GM19468 (cell line): Measurements from ENCODE around the gene SLC2A13.

Experiments used
- ATAC-seq: cut with Tn5 transposase; IDR thresholded peaks from one replicate; pipeline ENCODE4 v1.9.1; 2021; ENCODE audit warnings: mild to moderate bottlenecking, moderate library complexity, moderate number of reproducible peaks; ENCODE audit not compliant: unreplicated experiment; ENCODE audit errors: extremely low read depth

Gene SLC2A13

DNA sequence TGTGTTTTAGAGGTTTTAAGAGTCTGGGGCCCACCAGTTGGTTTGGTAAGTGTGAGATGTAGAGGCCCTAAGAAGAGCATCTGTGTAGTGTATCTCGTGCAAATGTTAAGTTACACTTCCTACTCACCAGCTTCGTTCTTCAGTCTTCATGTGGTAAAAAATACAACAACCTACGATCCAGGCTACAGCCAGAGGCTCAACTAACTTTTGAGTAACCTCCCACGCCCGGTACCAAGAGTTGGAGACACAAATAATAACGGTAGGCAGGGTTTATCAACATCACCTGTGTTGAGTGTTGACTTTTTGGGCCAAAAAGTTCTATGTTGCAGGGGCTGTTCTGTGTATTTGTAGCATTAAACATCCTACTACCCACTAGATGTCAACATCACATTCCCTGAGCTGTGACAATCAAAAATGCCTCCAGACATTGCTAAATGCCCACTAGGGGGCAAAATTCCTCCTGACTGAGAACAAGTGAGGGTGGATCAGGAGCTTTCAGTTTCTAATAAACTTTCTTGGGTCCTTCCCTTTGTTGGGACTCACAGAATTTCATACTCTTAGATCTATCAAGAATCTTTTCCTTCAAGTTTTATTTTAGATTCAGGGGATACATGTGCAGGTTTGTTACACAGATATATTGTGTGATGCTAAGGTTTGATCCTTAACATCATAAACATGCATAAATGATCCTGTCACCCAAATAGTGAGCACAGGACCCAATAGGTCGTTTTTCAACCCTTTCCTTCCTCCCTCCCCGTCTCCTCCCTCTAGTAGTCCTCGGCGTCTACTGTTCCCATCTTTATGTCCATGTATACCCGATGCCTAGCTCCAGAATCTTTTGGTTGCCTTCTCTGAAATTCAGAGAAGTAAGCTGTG is 94.7 kb downstream of the SLC2A13 start:
- ATAC-seq: peak; percentile 76

DNA sequence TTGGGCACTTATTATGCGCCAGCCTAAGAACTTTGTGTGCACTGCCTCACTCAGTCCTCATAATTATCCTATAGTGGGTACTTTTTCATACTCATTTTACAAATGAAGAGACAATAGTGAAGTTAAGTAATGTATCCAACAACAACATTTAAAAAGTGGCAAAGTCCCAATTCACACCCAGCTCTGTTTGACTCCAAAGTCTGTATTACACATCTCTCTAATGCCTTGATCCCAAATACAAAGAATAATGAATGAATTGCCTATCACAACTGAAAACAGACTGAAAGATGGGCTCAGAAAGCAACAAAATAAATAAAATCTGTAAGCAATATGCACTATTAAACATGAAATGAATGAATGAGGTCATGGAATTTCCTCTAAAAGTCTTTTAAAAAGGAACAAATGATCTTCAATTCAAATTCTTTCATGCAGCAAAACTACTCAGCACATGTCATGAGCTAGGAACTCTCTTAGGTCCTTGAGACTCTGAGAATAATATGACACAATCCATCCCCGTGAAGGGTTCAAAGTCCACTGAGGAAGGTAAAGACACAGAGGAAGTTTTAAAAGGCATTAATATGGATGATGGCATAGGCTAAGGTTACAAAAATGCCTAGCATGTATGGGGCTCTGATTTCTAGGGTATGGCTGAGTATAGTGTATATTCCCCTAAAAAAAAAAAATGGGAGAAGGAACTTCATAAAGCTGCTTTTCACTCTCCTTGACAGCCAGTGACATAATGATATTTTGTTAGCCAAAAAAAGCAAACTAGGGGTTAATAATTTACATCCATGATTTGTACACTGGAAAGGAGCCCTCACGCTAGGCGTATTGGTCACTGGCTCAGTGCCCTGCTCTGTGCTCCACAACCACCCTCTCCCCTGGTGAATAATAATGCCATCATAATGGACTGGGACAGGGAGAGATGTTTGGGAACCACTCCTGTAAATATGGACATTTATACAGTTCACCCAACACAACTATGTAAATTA is 103.4 kb downstream of the SLC2A13 start:
- ATAC-seq: no peak

DNA sequence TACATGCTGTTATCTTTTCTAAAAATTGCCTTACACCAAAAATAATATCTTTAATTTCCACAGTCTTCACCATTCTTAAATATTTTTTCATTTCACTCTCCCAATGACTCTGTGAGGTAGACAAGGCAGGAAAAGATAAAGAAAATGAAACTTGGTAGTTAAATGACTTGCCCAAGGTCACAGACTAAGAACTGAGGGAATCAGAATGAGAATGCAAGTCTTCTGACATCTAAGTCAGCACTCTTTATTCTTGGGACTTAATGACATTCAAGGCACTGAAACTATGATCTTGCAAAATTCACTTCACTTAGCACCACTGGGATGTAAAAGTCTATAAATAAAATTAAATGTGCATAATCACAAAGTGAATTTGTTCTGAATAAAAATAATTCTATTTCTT is 104.5 kb downstream of the SLC2A13 start:
- ATAC-seq: no peak

DNA sequence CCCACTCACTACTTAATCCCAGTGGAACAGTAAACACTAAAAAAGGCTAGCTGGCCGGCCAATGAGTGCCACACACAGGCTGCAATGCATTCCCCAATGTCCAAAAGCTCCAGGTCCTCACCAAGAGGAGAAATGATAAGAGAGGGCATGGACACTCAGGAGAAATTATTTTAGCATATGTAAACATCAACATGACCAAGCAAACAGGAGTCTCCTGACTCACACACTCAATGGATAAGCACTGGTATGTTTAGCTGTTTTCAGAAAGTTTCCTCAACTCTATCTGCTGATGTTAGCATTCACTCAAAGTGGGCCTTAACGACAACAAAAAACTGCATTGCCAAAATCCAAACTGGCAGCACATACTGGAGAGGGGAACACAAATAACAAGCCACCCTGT is 105.0 kb downstream of the SLC2A13 start:
- ATAC-seq: no peak

DNA sequence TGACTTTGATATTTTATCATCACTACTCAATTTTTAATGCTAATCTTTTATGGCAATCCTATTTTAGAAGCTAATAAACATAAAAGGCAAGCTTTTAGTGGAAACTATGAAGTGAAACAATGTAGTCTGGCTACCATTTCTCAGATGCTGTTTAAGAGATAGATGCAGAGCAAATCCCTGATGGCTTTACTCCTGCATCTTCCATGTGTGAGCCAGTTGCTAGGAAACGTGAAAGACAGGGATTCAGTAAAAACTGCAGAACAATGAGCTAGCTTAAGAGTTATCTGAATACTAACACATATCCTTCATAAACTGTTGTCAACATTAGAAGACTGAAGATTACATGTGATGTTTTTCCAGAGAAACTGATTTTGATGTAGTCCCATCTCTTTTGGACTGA is 112.6 kb downstream of the SLC2A13 start:
- ATAC-seq: no peak

DNA sequence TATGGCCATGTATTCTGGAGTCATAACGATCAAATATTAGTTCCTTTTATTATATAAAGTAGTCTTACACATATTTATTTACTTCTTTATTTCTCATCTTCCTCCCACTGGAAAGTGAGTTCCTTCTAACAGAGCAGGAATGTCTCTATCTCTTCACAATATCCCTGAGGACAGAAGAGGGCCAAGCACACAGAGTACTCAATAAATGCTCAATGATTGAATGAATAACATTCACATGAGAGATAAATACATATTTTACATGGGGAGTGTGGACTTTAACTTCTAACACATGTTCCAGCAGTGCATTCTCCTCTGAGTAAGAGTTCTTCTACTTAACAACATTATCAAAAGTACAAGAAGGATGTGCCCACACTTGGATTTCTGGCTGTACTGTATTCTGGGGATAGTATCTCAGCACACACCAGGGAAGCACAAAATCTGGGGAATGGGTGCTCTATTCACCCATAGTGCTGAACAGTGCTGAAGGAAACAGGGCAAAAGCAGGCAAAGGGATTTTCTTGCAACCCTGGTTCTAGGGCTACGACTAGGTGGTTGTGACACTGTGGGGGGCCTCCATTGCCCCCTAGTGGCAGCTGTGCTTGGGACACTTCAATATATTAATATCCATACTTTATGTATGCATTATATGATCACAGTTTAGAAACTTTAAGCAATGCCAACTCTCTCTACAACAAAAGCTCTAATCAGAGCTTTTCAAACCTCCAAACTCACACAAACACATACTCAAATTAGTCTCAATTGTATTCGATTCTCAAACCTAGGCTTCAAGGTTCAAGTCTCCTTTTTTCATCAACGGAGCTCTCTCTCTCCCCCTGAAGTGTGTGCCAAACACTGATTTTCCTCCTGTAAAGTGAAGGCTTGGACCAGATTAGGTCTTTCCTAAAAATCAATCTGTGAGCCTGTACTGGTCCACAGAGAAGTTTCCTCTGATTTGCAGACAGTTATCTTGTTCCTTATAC is 115.5 kb downstream of the SLC2A13 start:
- peak; percentile 89 for ATAC-seq

DNA sequence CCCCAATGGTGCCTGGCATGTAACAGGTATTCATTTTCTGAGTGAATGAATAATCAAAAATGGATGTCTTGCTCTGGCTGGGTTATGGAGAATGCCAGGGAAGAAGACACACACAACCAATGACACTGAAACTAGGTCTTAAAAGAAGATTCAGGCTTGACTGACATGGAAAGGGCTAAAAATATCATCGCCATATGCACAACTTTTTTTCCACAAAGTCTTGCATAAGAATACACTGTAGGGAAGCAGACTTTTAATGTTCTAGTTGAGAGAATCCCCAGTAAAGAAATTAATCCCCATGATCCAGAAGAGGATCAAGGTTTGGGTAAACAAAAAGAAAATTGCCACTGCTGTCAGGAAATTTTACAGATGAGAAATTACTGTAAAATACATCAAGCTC is 116.4 kb downstream of the SLC2A13 start:
- no peak for ATAC-seq

DNA sequence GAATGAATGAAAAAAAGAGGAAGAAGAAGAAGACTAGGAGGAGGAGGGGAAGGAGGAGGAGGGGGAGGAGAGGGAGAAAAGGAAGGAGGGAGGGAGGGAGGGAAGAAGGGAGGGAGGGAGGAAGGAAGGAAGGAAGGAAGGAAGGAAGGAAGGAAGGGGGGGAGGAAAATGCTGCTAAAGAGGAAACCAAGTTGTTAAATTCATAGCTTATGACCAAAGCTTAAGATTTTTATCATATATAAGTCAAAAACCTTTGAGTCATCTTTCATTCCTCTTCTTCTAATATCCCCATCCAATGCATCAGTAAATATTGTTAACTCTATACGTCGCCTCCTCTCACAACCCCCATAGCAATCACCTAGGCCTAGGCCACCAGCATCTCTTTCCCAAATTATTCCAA is 117.3 kb downstream of the SLC2A13 start:
- no peak for ATAC-seq

DNA sequence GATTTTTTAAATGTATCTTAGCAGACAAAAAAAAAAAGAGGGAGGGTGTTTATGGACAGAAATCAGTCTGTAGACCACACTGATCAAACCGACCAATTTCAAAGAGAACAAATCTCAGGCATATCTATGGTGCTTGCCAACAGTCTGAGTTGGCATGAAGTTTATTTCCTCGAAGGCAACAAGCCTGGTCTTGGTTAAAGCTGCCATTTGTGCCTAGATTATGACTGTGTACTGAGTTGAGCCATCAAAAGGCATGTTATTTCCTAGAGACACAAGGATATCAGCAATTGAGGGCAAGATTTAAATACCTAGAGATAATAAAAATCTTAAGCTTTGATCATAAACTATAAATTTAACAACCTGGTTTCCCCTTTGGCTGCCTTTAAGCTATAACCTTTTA is 119.2 kb downstream of the SLC2A13 start:
- no peak for ATAC-seq

DNA sequence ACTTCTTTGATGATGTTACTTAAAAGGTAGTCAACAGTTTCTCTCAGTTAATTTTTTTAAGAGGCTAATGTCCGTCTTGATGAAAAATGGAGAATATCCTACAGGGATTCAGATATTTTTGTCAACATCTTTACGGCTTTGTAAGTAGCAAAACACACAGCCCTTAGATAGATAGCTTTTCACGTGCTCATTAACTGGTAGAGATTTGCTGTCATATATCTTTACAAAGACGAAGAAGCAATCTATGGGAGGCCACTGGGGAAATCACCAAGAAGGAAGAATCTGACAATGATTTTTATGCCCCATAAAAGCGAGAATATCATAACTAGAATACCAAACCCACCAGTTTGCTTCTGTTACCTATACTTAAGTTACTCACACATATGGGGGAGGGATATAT is 121.2 kb downstream of the SLC2A13 start:
- no peak for ATAC-seq

DNA sequence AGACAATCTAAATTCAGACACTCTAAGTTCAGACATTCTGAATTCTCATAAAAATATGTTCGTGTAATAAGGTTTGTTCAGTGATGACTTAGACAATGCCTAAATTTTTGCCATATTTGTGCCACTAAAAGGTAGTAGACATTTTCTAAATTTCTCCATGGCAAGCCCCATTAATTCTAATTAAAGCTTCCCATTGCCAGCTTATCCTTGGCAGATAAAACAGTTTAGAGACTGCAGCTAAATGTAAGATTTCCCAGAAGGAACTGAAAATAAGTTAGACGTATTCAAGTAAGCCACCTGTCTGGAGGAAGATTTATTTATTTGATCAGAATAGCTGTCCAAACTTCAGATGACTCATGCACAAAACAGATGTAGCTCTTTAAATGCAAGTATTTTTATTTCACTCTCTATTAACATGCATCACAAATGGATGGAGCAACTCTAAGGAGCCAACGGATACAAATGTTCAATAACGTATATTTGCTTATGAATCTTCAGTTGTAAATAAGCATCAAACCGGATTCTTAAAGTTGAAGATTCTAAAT is 130.4 kb downstream of the SLC2A13 start:
- no peak for ATAC-seq

DNA sequence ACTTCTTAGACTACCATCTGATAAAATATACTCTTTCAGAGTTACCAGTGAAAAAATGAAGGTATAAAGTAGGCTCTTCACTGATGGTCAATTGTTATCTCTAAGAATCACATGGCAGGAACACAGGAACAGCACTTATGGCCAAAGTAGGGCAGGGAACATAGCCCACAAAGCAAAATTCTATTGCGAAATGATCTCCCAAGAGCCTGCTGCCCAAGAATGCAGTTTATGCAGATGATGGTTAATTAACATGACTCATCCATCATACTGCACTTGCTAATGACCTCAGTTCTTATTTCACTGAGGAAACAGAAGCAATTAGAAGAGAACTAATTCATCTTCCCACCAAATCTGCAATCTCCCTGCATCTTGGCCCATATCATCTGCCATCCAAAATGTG is 133.8 kb downstream of the SLC2A13 start:
- ATAC-seq: no peak

DNA sequence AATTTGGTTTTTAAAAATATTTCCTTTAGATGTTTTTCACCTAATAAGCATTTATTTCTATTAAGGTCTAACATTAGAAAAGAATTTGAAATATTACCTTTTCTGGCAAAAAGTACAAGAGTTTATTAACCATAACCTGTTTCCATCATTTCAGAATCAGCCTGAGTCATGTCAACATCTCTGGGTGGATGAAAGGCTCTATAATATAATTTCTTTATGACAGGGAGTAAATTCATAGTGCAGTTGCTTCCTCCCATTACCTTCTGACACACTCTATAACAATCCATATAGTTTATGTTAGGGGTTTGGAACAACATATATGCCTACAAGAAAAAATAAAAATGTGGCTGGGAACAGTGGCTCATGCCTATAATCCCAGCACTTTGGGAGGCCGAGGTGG is 134.5 kb downstream of the SLC2A13 start:
- ATAC-seq: no peak

DNA sequence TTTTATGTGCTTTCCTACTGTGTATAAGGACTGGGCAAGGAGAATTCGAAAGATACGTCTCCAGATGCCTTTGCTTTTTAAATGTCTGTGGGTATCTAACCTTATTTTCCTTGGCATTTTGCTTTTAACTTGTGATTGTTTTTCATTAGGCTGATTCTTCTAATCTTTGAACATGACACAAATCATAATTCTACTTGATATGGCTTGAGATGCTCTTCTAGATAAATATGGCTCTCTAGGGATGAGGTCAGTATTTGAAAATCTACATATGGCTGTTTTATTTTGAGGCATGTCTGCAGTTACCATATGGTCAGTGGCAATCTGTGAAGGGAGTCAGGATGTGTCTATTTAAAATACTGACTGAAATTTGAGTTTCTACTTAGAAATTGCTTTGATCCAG is 139.2 kb downstream of the SLC2A13 start:
- ATAC-seq: no peak

DNA sequence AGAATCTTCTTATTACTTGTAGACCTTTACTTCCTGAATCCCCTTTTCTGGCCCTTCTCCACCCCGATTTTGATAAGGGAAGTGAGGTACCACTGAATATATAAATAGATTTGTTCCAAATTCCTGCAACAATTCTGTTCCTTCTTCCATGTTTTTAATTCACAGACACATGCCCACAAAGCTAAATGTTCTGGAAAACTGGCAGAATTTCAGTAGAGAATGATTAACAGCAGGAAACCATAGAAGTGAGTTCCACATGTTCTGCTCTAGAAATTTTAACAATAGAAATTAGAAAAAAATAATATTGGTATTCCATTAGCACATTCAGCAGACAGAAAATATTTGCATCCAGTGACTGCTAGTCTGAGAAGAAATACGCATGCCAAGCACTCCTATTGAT is 139.6 kb downstream of the SLC2A13 start:
- ATAC-seq: no peak

DNA sequence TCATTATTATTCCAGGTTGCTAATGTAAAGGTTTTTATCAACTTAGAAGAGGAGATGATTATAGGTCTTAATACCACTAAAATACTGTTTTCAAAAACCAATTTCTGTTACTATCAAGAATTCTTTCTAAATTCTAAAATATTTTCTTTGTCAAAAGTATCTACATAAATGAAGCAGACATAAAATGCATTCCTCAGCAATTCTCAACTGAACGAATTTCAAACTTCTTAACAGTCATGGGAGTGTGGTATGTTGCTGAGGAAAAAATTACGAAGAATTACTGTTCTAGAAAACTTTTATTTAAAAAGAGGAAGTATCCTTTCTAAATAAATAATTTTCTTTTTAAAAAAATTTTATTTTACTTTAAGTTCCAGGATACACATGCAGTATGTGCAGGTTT is 146.4 kb downstream of the SLC2A13 start:
- no peak for ATAC-seq

DNA sequence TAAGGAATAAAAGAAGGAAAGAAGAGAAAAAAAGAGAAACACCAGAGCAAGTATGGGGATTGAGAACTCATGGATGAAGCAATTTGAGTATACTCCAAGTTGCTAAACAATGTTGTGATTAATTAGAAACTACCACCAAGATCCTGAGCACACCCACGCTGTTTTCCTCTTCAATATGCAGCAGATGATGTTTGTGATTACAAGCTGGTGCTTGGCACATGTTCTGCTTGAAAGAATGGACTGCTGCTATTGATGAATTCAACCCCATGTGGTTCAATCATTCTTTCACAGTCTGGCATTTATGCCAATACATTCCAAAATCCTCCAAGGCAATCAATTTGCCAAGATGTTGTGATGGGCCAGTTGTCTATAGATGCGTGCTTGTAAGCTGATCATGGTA is 146.8 kb downstream of the SLC2A13 start:
- ATAC-seq: no peak

DNA sequence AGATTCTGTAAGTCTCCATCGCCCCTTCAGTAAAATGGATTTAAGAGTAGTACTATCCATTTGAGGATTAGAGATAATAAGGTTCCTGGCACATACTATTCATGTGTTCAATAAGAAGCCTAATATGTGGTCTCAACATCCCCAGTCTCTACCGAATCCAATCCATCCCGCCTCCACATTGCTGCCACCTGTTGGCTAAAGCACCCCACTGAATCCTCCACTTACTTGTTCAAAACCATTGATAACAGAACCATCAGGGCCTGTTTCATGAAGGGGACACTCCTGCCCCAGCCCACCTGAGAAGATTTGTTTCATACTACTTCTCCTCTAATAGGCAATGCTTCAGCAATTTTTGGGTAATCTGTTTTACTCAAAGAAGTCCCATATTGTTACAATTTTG is 147.5 kb downstream of the SLC2A13 start:
- ATAC-seq: no peak

DNA sequence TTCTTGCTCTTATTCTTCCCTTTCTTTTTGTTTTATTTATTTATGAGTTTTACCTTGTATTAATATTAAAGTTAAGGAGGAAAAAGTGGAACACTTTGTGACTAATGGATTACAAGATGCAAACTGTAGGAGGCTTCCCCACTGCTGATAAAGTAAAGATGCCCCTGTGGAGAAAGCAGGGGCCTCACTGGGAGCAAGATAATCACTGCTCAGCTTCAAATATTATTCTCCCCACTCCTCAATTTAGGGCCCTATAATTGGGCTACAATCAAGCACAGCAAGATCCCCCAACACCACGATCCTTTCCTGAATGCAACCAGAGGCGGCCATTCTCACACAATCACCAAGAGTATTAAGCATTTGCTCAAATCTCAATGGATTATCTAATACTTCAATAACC is 149.2 kb downstream of the SLC2A13 start:
- no peak for ATAC-seq
